RWPE2 (cell line): ENCODE data around the gene FHOD3.
A peak's percentile ranks its signal among the peaks of the same experiment; 100 is the strongest.

ENCODE experiments used
- ATAC-seq: fragments of 200-7000 bp; cut with Tn5 transposase; 3 replicates; pipeline ENCODE4 v1.9.1; 2021; ENCODE audit warnings: low read depth
- DNase-seq: peaks from one replicate; pipeline ENCODE4 v3.0.0-alpha.2; 2020; ENCODE audit warnings: low spot score
- H3K27ac ChIP-seq: fragments of 450-650 bp; 2 replicates; pipeline ENCODE4 v1.5.1; 2017; ENCODE audit warnings: mild to moderate bottlenecking; ENCODE audit not compliant: poor library complexity, severe bottlenecking
- H3K27me3 ChIP-seq: fragments of 250-450 bp; sonication (Bioruptor Pico); 2 replicates; pipeline ENCODE4 v1.5.1; 2021; ENCODE audit warnings: mild to moderate bottlenecking, moderate library complexity; ENCODE audit not compliant: insufficient read depth, poor library complexity, severe bottlenecking
- H3K36me3 ChIP-seq: fragments of 250-450 bp; sonication (Bioruptor Pico); 2 replicates; pipeline ENCODE4 v1.5.1; 2020; ENCODE audit warnings: low read depth, mild to moderate bottlenecking, moderate library complexity
- H3K4me1 ChIP-seq: fragments of 250-450 bp; sonication (Bioruptor Pico); 2 replicates; pipeline ENCODE4 v1.5.1; 2021; ENCODE audit warnings: mild to moderate bottlenecking, moderate library complexity; ENCODE audit not compliant: insufficient read depth, poor library complexity, severe bottlenecking
- H3K4me3 ChIP-seq: fragments of 250-450 bp; sonication (Bioruptor Pico); 2 replicates; pipeline ENCODE4 v1.5.1; 2021; ENCODE audit warnings: mild to moderate bottlenecking, moderate library complexity; ENCODE audit not compliant: severe bottlenecking
- H3K9me3 ChIP-seq: fragments of 250-450 bp; sonication (Bioruptor Pico); 2 replicates; pipeline ENCODE4 v1.5.1; 2021; ENCODE audit warnings: mild to moderate bottlenecking, moderate library complexity; ENCODE audit not compliant: severe bottlenecking
- CTCF ChIP-seq: fragments of 450-650 bp; IDR thresholded peaks from one replicate; pipeline ENCODE4 v1.5.1; 2017; ENCODE audit warnings: mild to moderate bottlenecking, moderate library complexity; ENCODE audit not compliant: poor library complexity, severe bottlenecking

The FHOD3 gene

GRCh38 chr18:36568487-36568886, 271.0 kb downstream of the FHOD3 start:
- no peak for TF ChIP-seq CTCF
- Histone ChIP-seq H3K4me1 (no peaks in the 10 kb centered on the region), H3K4me3 (no peak overlapping the region), H3K36me3 (no peaks in the 10 kb centered on the region), H3K9me3 (no peaks in the 10 kb centered on the region), H3K27ac (no peak overlapping the region), H3K27me3 (no peaks in the 10 kb centered on the region)
- no peak for DNase-seq
- ATAC-seq: no peak

- Histone ChIP-seq H3K36me3 (0 out of 2 replicates have a peak, but pooled peaks cover 4% of the 10 kb centered on the region), H3K4me3 (no peak overlapping the region), H3K27me3 (no peaks in the 10 kb centered on the region), H3K27ac (no peak overlapping the region), H3K4me1 (no peaks in the 10 kb centered on the region), H3K9me3 (no peaks in the 10 kb centered on the region)
- peak; percentile 84 for TF ChIP-seq CTCF
- peak; percentile 76 for ATAC-seq
- DNase-seq: no peak
These were observed 274.8 kb downstream of the FHOD3 start for GRCh38 chr18:36572135-36572856.

- Histone ChIP-seq H3K4me1 (peaks cover 30% of the 10 kb centered on the region), H3K9me3 (no peaks in the 10 kb centered on the region), H3K36me3 (peaks cover 10% of the 10 kb centered on the region; the same call in 1 of the 2 replicates), H3K4me3 (no peak overlapping the region), H3K27ac (no peak overlapping the region), H3K27me3 (no peaks in the 10 kb centered on the region)
- no peak for DNase-seq
- ATAC-seq: no peak
- TF ChIP-seq CTCF: no peak
These were observed 278.8 kb downstream of the FHOD3 start for GRCh38 chr18:36576339-36576738.

- Histone ChIP-seq H3K27ac (peak overlapping the region; percentile 93), H3K4me1 (peaks cover 34% of the 10 kb centered on the region), H3K9me3 (no peaks in the 10 kb centered on the region), H3K27me3 (no peaks in the 10 kb centered on the region), H3K36me3 (peaks cover 10% of the 10 kb centered on the region; the same call in 1 of the 2 replicates), H3K4me3 (no peak overlapping the region)
- DNase-seq: no peak
- no peak for TF ChIP-seq CTCF
- ATAC-seq: no peak
These were observed 281.6 kb downstream of the FHOD3 start for GRCh38 chr18:36578871-36579710.
